Thyroid gland (tissue), 4 donors: ENCODE measurements around the gene KRT73. TPM values are rescaled to one million over a fixed set of nuclear protein-coding genes. Genes with fewer than 3 reads are reported as not detected.

Source experiments
- DNase-seq, 2 donors: peaks; one replicate each; pipeline ENCODE4 v3.0.0-alpha.2; 2019
- H3K27ac ChIP-seq, 3 donors: fragments of 200-600 bp; sonication (generic); 1 replicate in 2 of 3; 2 replicates in 1 of 3; pipeline ENCODE4 v1.5.1; 2016 to 2019; ENCODE audit warnings: mild to moderate bottlenecking in 1 of 3, moderate library complexity in 1 of 3
- H3K27me3 ChIP-seq: fragments of 200-600 bp; sonication (generic); one replicate; pipeline ENCODE4 v1.5.1; 2019
- H3K36me3 ChIP-seq, 2 donors: fragments of 200-600 bp; sonication (generic); one replicate each; pipeline ENCODE4 v1.5.1; 2016 to 2019
- H3K4me1 ChIP-seq, 2 donors: fragments of 200-600 bp; sonication (generic); one replicate each; pipeline ENCODE4 v1.5.1; 2017 to 2019
- H3K4me3 ChIP-seq, 3 donors: fragments of 200-600 bp; sonication (generic); replicated peaks in 1 of 3; 1 replicate in 2 of 3; 2 replicates in 1 of 3; pipeline ENCODE4 v1.5.1; 2016; ENCODE audit warnings: mild to moderate bottlenecking in 1 of 3
- H3K9me3 ChIP-seq: fragments of 200-600 bp; sonication (generic); one replicate; pipeline ENCODE4 v1.5.1; 2017
- CTCF ChIP-seq, 6 experiments: fragments of 200-600 bp in 3 of 6; fragments of 450-650 bp in 3 of 6; sonication (generic) in 3 of 6; IDR thresholded peaks; one replicate each; pipeline ENCODE4 v1.5.1; 2016 to 2019; ENCODE audit warnings: antibody characterized with exemption in 6 of 6, mild to moderate bottlenecking in 2 of 6, inconsistent platforms in 1 of 6, moderate library complexity in 1 of 6
- POLR2A ChIP-seq, 2 donors: fragments of 450-650 bp; IDR thresholded peaks; one replicate each; pipeline ENCODE4 v1.6.1; 2017; ENCODE audit warnings: antibody characterized with exemption in 2 of 2, mild to moderate bottlenecking in 2 of 2, moderate library complexity in 1 of 2
- WGBS, 2 donors: methylation state at CpG; one replicate each; pipeline ENCODE4 v1.1.5; 2017; 5-methylcytosine and 5-hydroxymethylcytosine counted together
- intact Hi-C: fragments of 100-400 bp; cut with DNase I; formaldehyde crosslinking; loops from one replicate; pipeline ENCODE4 v1.15.1; 2023
- total RNA-seq, 4 donors: library from RNA; depleted of rRNA; stranded (reverse); fragments of >200 nt; gene quantifications; one replicate each; pipeline ENCODE4 v1.2.3, GENCODE V29; 2016

The KRT73 gene
- total RNA-seq, 4 donors from 2014 or later: not detected

GRCh38 chr12:52580496-52580895 lies 37.9 kb downstream of the KRT73 start:
- WGBS, 2 donors: 83 to 89% methylated on average over 1 of the region's 1 CpG
- no peaks in the 10 kb centered on the region for H3K36me3 ChIP-seq
- intact Hi-C loops: loop anchor here (5.0 kb wide), 1 partner anchor 287 kb away; no protein-coding TSS in a partner anchor
- TF ChIP-seq CTCF (IDR thresholded peaks at IDR 0.05): no peak
- no peak for TF ChIP-seq POLR2A (IDR thresholded peaks at IDR 0.05)
- no peaks in the 10 kb centered on the region for H3K27me3 ChIP-seq
- no peak overlapping the region for H3K4me3 ChIP-seq
- no peak for DNase-seq
- peak overlapping the region in 1 of 3 donors; percentile 24 for H3K27ac ChIP-seq
- H3K9me3 ChIP-seq: no peaks in the 10 kb centered on the region
- peaks cover 8 to 18% of the 10 kb centered on the region in 2 donors for H3K4me1 ChIP-seq

GRCh38 chr12:52579468-52580465 lies 38.6 kb downstream of the KRT73 start:
- peak overlapping the region in 1 of 3 donors; percentile 24 for H3K27ac ChIP-seq
- H3K9me3 ChIP-seq: no peaks in the 10 kb centered on the region
- peaks cover 8 to 18% of the 10 kb centered on the region in 2 donors for H3K4me1 ChIP-seq
- H3K27me3 ChIP-seq: no peaks in the 10 kb centered on the region
- 75 to 76% methylated on average over 9 to 10 of the region's 10 CpGs for WGBS, 2 donors
- TF ChIP-seq CTCF (IDR thresholded peaks at IDR 0.05) (no peak), POLR2A (IDR thresholded peaks at IDR 0.05) (no peak)
- intact Hi-C loops: loop anchor here (5.0 kb wide), 1 partner anchor 288 kb away; no protein-coding TSS in a partner anchor
- H3K4me3 ChIP-seq: no peak overlapping the region
- DNase-seq: no peak
- no peaks in the 10 kb centered on the region for H3K36me3 ChIP-seq

GRCh38 chr12:52578469-52578868 lies 39.9 kb downstream of the KRT73 start:
- H3K27ac ChIP-seq: no peak overlapping the region
- intact Hi-C loops: no loop called here
- H3K9me3 ChIP-seq: no peaks in the 10 kb centered on the region
- no peaks in the 10 kb centered on the region for H3K27me3 ChIP-seq
- TF ChIP-seq CTCF (IDR thresholded peaks at IDR 0.05): no peak
- no peak for TF ChIP-seq POLR2A (IDR thresholded peaks at IDR 0.05)
- WGBS, 2 donors: 85 to 92% methylated on average over 3 of the region's 3 CpGs
- H3K4me3 ChIP-seq: no peak overlapping the region
- peaks cover 8 to 18% of the 10 kb centered on the region in 2 donors for H3K4me1 ChIP-seq
- no peak for DNase-seq
- no peaks in the 10 kb centered on the region for H3K36me3 ChIP-seq

GRCh38 chr12:52577316-52577715 lies 41.0 kb downstream of the KRT73 start:
- H3K9me3 ChIP-seq: no peaks in the 10 kb centered on the region
- TF ChIP-seq POLR2A (IDR thresholded peaks at IDR 0.05) (no peak), CTCF (IDR thresholded peaks at IDR 0.05) (no peak)
- H3K27me3 ChIP-seq: no peaks in the 10 kb centered on the region
- H3K4me3 ChIP-seq: no peak overlapping the region
- DNase-seq: no peak
- peaks cover 8 to 18% of the 10 kb centered on the region in 2 donors for H3K4me1 ChIP-seq
- 94% methylated on average over 8 of the region's 8 CpGs for WGBS, 2 donors
- H3K27ac ChIP-seq: no peak overlapping the region
- H3K36me3 ChIP-seq: no peaks in the 10 kb centered on the region
- intact Hi-C loops: no loop called here

- TF ChIP-seq POLR2A (IDR thresholded peaks at IDR 0.05) (no peak), CTCF (IDR thresholded peaks at IDR 0.05) (no peak)
- intact Hi-C loops: no loop called here
Measured at GRCh38 chr12:52575948-52576347, 42.4 kb downstream of the KRT73 start.

More at GRCh38 chr12:52575948-52576347, 42.4 kb downstream of the KRT73 start:
- no peak overlapping the region for H3K4me3 ChIP-seq
- no peaks in the 10 kb centered on the region for H3K9me3 ChIP-seq
- H3K36me3 ChIP-seq: no peaks in the 10 kb centered on the region
- WGBS, 2 donors: 98 to 99% methylated on average over 3 of the region's 3 CpGs
- no peak overlapping the region for H3K27ac ChIP-seq
- H3K4me1 ChIP-seq: peaks cover 8 to 18% of the 10 kb centered on the region in 2 donors
- DNase-seq: no peak
- no peaks in the 10 kb centered on the region for H3K27me3 ChIP-seq
